Panc1 (cell line): ENCODE results near the gene PCDH7. TPM values are rescaled to one million over a fixed set of nuclear protein-coding genes. Genes with fewer than 3 reads are reported as not detected.

Experiments
- ATAC-seq: fragments of 200-7000 bp; cut with Tn5 transposase; 2 replicates; pipeline ENCODE4 v1.9.1; 2020; ENCODE audit warnings: mild to moderate bottlenecking, moderate library complexity
- BruUV-seq: library from RNA; stranded (reverse); fragments of 400-500 nt; replicated peaks from 2 replicates; lab custom pipeline; 2021; lab: Mats Ljungman, UMichigan
- CTCF ChIA-PET: fragments of 300-600 bp; sonication (Branson Sonifier 250); formaldehyde crosslinking; loops from one replicate; lab custom pipeline; 2022; ENCODE audit warnings: antibody characterized with exemption; lab: Charles Lee
- POLR2A ChIA-PET: fragments of 300-600 bp; sonication (Branson Sonifier 250); formaldehyde crosslinking; loops from one replicate; lab custom pipeline; 2022; ENCODE audit warnings: antibody characterized with exemption; lab: Charles Lee
- DNase-seq: peaks from one replicate; pipeline ENCODE4 v3.0.0-alpha.2; 2010; ENCODE audit warnings: low read depth, low spot score
- H3K27ac ChIP-seq: 2 replicates; pipeline ENCODE4 v1.5.1; 2011; ENCODE audit warnings: mild to moderate bottlenecking, low read length, inconsistent platforms
- H3K27me3 ChIP-seq: fragments of 200-500 bp; sonication (Bioruptor generic); 2 replicates; pipeline ENCODE4 v1.6.0; 2014; ENCODE audit warnings: low read length, inconsistent platforms; ENCODE audit not compliant: control insufficient read depth, insufficient read depth
- H3K36me3 ChIP-seq: fragments of 200-500 bp; sonication (Bioruptor generic); 2 replicates; pipeline ENCODE4 v1.5.1; 2014; ENCODE audit warnings: inconsistent platforms, mild to moderate bottlenecking, low read length, moderate library complexity; ENCODE audit not compliant: control insufficient read depth, insufficient read depth
- H3K4me1 ChIP-seq: 2 replicates; pipeline ENCODE4 v1.5.1; 2011; ENCODE audit warnings: inconsistent platforms, mild to moderate bottlenecking, low read length, moderate library complexity; ENCODE audit not compliant: control insufficient read depth, insufficient read depth
- H3K4me3 ChIP-seq, 2 experiments: 2 replicates each; pipeline ENCODE4 v1.5.1; 2011 to 2012; ENCODE audit warnings: low read depth in 2 of 2, low read length in 2 of 2, mild to moderate bottlenecking in 2 of 2, inconsistent platforms in 1 of 2, moderate library complexity in 1 of 2
- H3K9me3 ChIP-seq: fragments of 200-500 bp; sonication (Bioruptor generic); 2 replicates; pipeline ENCODE4 v1.5.1; 2014; ENCODE audit warnings: low read depth, mild to moderate bottlenecking, inconsistent platforms, low read length, moderate library complexity; ENCODE audit not compliant: control insufficient read depth, insufficient read depth
- CTCF ChIP-seq: fragments of 450-650 bp; IDR thresholded peaks from 2 replicates; pipeline ENCODE4 v1.5.1; 2017; ENCODE audit warnings: mild to moderate bottlenecking
- POLR2AphosphoS5 ChIP-seq: IDR thresholded peaks from 2 replicates; pipeline ENCODE4 v1.6.1; 2012; ENCODE audit warnings: mild to moderate bottlenecking, low read depth, low read length, moderate library complexity
- REST ChIP-seq, 2 experiments: IDR thresholded peaks; 2 replicates each; pipeline ENCODE4 v1.6.1; 2011 to 2012; ENCODE audit warnings: low read depth in 2 of 2, control low read depth in 1 of 2, low read length in 1 of 2, mild to moderate bottlenecking in 1 of 2, moderate library complexity in 1 of 2; ENCODE audit not compliant: insufficient read depth in 1 of 2
- SIN3A ChIP-seq: IDR thresholded peaks from 2 replicates; pipeline ENCODE4 v1.6.1; 2012; ENCODE audit warnings: low read depth, mild to moderate bottlenecking, low read length, moderate library complexity, borderline replicate concordance; ENCODE audit not compliant: insufficient read depth
- TCF7L2 ChIP-seq: IDR thresholded peaks from 2 replicates; pipeline ENCODE4 v1.6.1; 2011; ENCODE audit warnings: mild to moderate bottlenecking, low read depth, low read length, inconsistent platforms
- in situ Hi-C: cut with HindIII; loops from 2 replicates; pipeline ENCODE4 v1.10.0; 2016; ENCODE audit warnings: low sequenced_read_pairs, low pct_unique_long_range_greater_than_20kb
- intact Hi-C: fragments of 100-400 bp; cut with micrococcal nuclease; formaldehyde crosslinking; loops from one replicate; pipeline ENCODE4 v1.10.0; 2022; ENCODE audit not compliant: unreplicated experiment
- total RNA-seq: library from RNA; stranded (reverse); gene quantifications from one replicate; pipeline ENCODE4 v1.2.1, GENCODE V29; 2021; ENCODE audit not compliant: unreplicated experiment

PCDH7 gene
- total RNA-seq, 1 experiment from 2014 or later = 31.6 TPM

- H3K27ac ChIP-seq = peak overlapping the region; percentile 23; the same call in 1 of the 2 replicates
- ChIA-PET POLR2A (no interaction called here), CTCF (no interaction called here)
- H3K4me1 ChIP-seq = no peaks in the 10 kb centered on the region; the same call in none of the 2 replicates
- H3K36me3 ChIP-seq = no peaks in the 10 kb centered on the region; the same call in 1 of the 2 replicates
- DNase-seq = no peak
- in situ Hi-C loops (no loop called here), intact Hi-C loops (no loop called here)
- peak; percentile 52 for TF ChIP-seq CTCF
- TF ChIP-seq SIN3A = no peak
- TF ChIP-seq TCF7L2 = peak; percentile 53; the same call in 1 of the 2 replicates
- ATAC-seq = no peak
- H3K9me3 ChIP-seq = no peaks in the 10 kb centered on the region
- H3K4me3 ChIP-seq = peak overlapping the region; percentile 54 to 59
- H3K27me3 ChIP-seq = no peaks in the 10 kb centered on the region
- no TSS peak for BruUV-seq
Observed at GRCh38 chr4:30722092-30722358, 1.9 kb downstream of the PCDH7 start.

GRCh38 chr4:30722359-30723200 lies 2.4 kb downstream of the PCDH7 start:
- ATAC-seq = no peak

More at GRCh38 chr4:30722359-30723200, 2.4 kb downstream of the PCDH7 start:
- Histone ChIP-seq H3K36me3 (no peaks in the 10 kb centered on the region; the same call in 1 of the 2 replicates), H3K9me3 (no peaks in the 10 kb centered on the region), H3K27ac (peak overlapping the region; percentile 63), H3K4me1 (no peaks in the 10 kb centered on the region; the same call in none of the 2 replicates), H3K27me3 (no peaks in the 10 kb centered on the region), H3K4me3 (peak overlapping the region; percentile 54 to 59)
- ChIA-PET CTCF (no interaction called here), POLR2A (no interaction called here)
- no peak; the same call in none of the 2 replicates for TF ChIP-seq TCF7L2
- TF ChIP-seq SIN3A = no peak
- no peak for TF ChIP-seq POLR2AphosphoS5
- no peak for TF ChIP-seq CTCF
- no peak for TF ChIP-seq REST (IDR thresholded peaks at IDR 0.05; ENCODE audit: insufficient read depth in 1 of 2, low read depth in 2 of 2, low read length in 1 of 2)
- in situ Hi-C loops (no loop called here), intact Hi-C loops (no loop called here)
- BruUV-seq = no TSS peak
- DNase-seq = no peak
